ENCODE results near the gene ADNP. TPM values are rescaled to one million over a fixed set of nuclear protein-coding genes. Genes with fewer than 3 reads are reported as not detected.

The ADNP gene
- total and polyA plus RNA-seq, 2 donors from 2014 or later = 32.0 to 66.7 TPM

DNA sequence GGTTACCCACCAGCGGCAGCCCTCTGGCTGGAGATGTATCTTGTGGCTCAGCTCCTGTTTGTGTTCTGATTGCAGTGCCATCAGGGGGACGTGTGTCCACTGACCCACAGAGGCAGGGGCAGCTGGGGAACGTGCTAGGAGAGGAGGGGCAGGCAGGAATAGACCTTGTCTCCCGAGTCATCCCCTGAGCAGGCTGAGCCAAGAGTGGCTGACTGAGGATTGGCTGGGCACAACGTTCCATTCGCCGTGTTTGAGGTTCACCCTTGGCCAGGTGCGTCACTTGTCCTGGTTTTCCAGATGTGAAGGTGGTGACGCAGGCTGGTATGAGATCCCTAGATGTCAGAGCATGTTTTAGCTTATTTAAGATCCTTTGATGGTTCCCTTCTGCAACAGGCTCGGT is 57.7 kb downstream of the ADNP start:
- H3K9ac ChIP-seq (ENCODE audit: low read length in 3 of 3) = no peak overlapping the region
- intact Hi-C loops (cut with DNase I) = no loop called here
- H3K27ac ChIP-seq (ENCODE audit: low read depth in 2 of 2, low read length in 2 of 2) = no peak overlapping the region
- peak in 1 of 5 donors; percentile 20 for DNase-seq
- FAIRE-seq = no peak
- H3K27me3 ChIP-seq (ENCODE audit: control insufficient read depth, insufficient read depth, low read length) = no peaks in the 10 kb centered on the region
- H3K4me3 ChIP-seq (ENCODE audit: low read length in 3 of 3) = no peak overlapping the region
- TF ChIP-seq, protein P1, sequence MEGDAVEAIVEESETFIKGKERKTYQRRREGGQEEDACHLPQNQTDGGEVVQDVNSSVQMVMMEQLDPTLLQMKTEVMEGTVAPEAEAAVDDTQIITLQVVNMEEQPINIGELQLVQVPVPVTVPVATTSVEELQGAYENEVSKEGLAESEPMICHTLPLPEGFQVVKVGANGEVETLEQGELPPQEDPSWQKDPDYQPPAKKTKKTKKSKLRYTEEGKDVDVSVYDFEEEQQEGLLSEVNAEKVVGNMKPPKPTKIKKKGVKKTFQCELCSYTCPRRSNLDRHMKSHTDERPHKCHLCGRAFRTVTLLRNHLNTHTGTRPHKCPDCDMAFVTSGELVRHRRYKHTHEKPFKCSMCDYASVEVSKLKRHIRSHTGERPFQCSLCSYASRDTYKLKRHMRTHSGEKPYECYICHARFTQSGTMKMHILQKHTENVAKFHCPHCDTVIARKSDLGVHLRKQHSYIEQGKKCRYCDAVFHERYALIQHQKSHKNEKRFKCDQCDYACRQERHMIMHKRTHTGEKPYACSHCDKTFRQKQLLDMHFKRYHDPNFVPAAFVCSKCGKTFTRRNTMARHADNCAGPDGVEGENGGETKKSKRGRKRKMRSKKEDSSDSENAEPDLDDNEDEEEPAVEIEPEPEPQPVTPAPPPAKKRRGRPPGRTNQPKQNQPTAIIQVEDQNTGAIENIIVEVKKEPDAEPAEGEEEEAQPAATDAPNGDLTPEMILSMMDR (IDR thresholded peaks at IDR 0.05; ENCODE audit: borderline replicate concordance, extremely low read depth, insufficient read depth) = no peak
- no peaks in the 10 kb centered on the region for H3K36me3 ChIP-seq (ENCODE audit: control insufficient read depth in 2 of 3, insufficient read depth in 3 of 3, low read length in 3 of 3)
- H3K9me3 ChIP-seq (ENCODE audit: control insufficient read depth in 2 of 3, insufficient read depth in 1 of 3, low read length in 3 of 3) = no peaks in the 10 kb centered on the region
- H3K4me1 ChIP-seq (ENCODE audit: control insufficient read depth in 2 of 3, insufficient read depth in 2 of 3, low read depth in 1 of 3, low read length in 3 of 3) = no peaks in the 10 kb centered on the region

DNA sequence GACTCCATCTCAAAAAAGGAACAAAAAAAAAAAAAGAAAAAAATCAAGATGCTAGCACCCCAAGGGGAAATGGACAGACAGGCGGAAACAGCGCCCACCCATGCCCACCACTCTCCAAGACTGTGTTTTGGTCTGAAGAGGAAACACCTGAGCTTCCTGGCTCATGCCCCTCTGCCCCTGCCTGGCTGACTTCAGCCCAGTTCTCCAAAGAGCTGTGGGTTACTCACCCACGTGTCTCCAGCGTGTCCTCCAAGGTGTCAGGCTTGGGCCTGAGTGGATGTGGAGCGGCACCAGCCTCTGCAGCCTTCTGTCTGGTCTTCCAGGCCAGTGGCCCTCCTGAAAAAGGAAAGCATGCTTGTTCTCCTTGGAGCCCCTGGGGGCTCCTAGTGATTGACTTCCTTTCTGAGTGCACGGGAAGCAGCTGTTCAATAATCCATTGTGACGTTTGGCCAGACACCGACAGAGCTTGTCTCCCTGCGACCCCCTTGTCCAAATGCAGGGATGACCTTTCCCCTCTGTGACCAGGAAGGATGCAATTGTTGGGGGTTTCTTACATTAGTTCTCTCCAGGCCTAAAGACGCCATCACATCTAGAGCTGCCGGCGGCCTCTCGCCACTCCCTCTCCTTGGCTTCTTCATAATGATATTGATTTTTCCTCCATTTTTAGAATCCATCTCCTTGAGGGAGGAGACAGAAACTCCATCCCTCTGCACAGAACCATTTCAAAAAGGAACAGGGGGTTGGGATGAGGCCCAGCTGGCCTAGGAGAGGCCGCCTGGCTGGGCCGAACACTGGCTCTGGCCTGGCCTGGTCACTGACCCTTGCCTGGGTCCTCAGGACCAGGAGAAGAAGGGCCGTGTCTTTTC is 58.4 kb downstream of the ADNP start:
- H3K27me3 ChIP-seq (ENCODE audit: control insufficient read depth, insufficient read depth, low read length) = no peaks in the 10 kb centered on the region
- no peaks in the 10 kb centered on the region for H3K36me3 ChIP-seq (ENCODE audit: control insufficient read depth in 2 of 3, insufficient read depth in 3 of 3, low read length in 3 of 3)
- FAIRE-seq (no peak), DNase-seq (no peak)
- no peak overlapping the region for H3K9ac ChIP-seq (ENCODE audit: low read length in 3 of 3)
- H3K9me3 ChIP-seq (ENCODE audit: control insufficient read depth in 2 of 3, insufficient read depth in 1 of 3, low read length in 3 of 3) = no peaks in the 10 kb centered on the region
- TF ChIP-seq, protein P1 (IDR thresholded peaks at IDR 0.05; ENCODE audit: borderline replicate concordance, extremely low read depth, insufficient read depth) = no peak
- no peak overlapping the region for H3K27ac ChIP-seq (ENCODE audit: low read depth in 2 of 2, low read length in 2 of 2)
- H3K4me3 ChIP-seq (ENCODE audit: low read length in 3 of 3) = no peak overlapping the region
- H3K4me1 ChIP-seq (ENCODE audit: control insufficient read depth in 2 of 3, insufficient read depth in 2 of 3, low read depth in 1 of 3, low read length in 3 of 3) = no peaks in the 10 kb centered on the region
- intact Hi-C loops (cut with DNase I) = no loop called here

DNA sequence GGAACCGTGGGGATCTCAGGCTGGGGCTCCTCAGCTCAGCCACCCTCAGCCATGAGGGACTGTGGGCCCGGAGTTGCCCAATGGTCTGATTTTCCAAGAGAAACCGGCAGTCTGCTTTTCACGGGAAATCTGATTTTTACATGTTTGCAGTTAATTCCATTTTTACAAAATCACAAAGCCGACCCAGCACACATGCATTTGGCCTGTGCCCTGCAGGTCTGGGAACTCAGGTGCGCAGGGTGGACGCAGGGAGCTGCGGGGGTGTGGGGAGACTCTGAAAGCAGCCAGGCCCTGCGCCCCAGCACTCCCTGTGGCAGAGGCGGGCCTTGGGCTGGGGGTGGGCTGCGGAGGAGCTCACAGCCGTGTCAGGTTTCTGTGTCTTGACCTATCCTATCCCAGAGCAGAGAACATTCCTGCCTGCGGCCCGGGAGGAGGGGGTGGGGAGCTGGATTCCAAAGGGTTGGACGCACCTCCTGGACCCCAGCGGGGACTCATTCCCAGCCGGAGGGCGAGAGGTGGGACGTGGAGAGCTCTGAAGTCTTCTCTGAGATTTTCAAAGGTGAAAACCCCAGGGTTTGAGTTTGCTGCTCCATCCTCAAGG is 60.6 kb downstream of the ADNP start:
- Histone ChIP-seq H3K9ac (ENCODE audit: low read length in 3 of 3) (no peak overlapping the region), H3K4me1 (ENCODE audit: control insufficient read depth in 2 of 3, insufficient read depth in 2 of 3, low read depth in 1 of 3, low read length in 3 of 3) (no peaks in the 10 kb centered on the region), H3K9me3 (ENCODE audit: control insufficient read depth in 2 of 3, insufficient read depth in 1 of 3, low read length in 3 of 3) (no peaks in the 10 kb centered on the region), H3K4me3 (ENCODE audit: low read length in 3 of 3) (no peak overlapping the region), H3K27me3 (ENCODE audit: control insufficient read depth, insufficient read depth, low read length) (no peaks in the 10 kb centered on the region), H3K36me3 (ENCODE audit: control insufficient read depth in 2 of 3, insufficient read depth in 3 of 3, low read length in 3 of 3) (no peaks in the 10 kb centered on the region), H3K27ac (ENCODE audit: low read depth in 2 of 2, low read length in 2 of 2) (no peak overlapping the region)
- no peak for FAIRE-seq
- intact Hi-C loops (cut with DNase I) = no loop called here
- peak in 4 of 5 donors; percentile 91 to 95 (median 92) for DNase-seq
- TF ChIP-seq, protein P1 (IDR thresholded peaks at IDR 0.05; ENCODE audit: borderline replicate concordance, extremely low read depth, insufficient read depth) = no peak
